ENCODE data around the gene FLT4. TPM values are rescaled to one million over a fixed set of nuclear protein-coding genes. Genes with fewer than 3 reads are reported as not detected.

FLT4 gene
- total RNA-seq, 3 donors from 2014 or later (not counting 1 experiment from before 2014, with no cell fraction given), result 0.68 to 0.92 (median 0.78) TPM

DNA sequence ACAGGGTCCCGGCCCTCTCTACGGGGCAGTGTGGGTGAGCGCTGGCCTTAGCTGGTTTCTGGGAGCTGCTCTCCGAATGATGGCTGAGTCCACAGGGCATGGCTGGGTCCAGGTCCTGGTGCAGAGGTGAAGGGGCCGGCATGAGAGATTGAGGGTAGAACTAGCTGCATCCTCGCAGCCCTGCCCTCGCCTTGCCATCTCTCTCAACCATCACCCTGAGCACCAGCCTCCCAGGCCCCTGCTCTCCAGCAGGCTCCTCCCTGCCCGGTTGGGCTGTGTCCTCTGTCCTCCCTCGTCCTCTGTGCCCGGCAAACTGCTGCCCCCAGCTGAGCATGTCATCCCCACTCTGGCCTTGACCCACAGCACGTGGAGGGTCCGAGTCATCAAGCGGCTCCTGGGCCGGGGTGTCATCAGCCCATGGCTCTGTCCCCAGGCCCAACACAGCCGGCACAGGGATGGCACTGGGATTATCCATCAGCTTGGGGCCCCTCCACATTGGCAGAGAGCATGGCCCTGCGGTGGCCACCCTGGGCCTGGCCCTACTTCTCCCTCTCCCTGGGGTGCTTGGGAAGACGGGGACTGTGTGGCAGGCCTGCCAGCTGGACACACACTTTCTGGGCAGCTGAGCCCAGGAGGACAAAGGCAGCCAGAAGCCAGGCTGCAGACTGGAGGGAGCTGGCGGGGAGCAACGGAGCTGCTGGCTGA lies 8.4 kb downstream of the FLT4 start:
- H3K27me3 Mint-ChIP-seq (ENCODE audit: low read depth in 2 of 2), result peaks cover 0 to 7% of the 10 kb centered on the region in 2 donors
- TF ChIP-seq, protein P1, sequence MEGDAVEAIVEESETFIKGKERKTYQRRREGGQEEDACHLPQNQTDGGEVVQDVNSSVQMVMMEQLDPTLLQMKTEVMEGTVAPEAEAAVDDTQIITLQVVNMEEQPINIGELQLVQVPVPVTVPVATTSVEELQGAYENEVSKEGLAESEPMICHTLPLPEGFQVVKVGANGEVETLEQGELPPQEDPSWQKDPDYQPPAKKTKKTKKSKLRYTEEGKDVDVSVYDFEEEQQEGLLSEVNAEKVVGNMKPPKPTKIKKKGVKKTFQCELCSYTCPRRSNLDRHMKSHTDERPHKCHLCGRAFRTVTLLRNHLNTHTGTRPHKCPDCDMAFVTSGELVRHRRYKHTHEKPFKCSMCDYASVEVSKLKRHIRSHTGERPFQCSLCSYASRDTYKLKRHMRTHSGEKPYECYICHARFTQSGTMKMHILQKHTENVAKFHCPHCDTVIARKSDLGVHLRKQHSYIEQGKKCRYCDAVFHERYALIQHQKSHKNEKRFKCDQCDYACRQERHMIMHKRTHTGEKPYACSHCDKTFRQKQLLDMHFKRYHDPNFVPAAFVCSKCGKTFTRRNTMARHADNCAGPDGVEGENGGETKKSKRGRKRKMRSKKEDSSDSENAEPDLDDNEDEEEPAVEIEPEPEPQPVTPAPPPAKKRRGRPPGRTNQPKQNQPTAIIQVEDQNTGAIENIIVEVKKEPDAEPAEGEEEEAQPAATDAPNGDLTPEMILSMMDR (IDR thresholded peaks at IDR 0.05), result no peak

DNA sequence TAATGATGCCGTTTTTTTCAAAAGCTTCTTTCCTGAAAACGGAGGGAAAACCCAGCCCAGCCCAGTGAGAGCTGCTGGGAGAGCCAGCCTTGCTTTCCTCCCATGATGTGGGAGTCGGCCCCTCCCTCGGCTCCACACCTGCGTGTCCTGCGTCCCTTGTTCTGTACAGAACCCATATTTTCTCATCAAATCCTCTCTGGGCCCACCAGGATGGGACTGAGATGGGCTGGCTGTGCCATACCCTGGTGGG lies 8.9 kb downstream of the FLT4 start:
- TF ChIP-seq, protein P1 (IDR thresholded peaks at IDR 0.05), result no peak
- WGBS (ENCODE audit: insufficient coverage), result 82% methylated on average over 6 of the region's 6 CpGs

More for the DNA sequence above, 8.4 kb downstream of the FLT4 start:
- Histone ChIP-seq H3K9me3 (ENCODE audit: control insufficient read depth, insufficient read depth, low read length) (no peaks in the 10 kb centered on the region), H3K27me3 (ENCODE audit: control insufficient read depth, insufficient read depth, low read length) (no peaks in the 10 kb centered on the region), H3K4me1 (ENCODE audit: control insufficient read depth, insufficient read depth, low read length) (no peaks in the 10 kb centered on the region), H3K36me3 (ENCODE audit: control insufficient read depth, insufficient read depth, low read length) (no peaks in the 10 kb centered on the region), H3K4me3 (ENCODE audit: low read length) (no peak overlapping the region), H3K27ac (ENCODE audit: low read length) (no peak overlapping the region)
- ATAC-seq (no peak), DNase-seq (no peak)
- Mint-ChIP-seq H3K27ac (no peak overlapping the region), H3K9me3 (no peaks in the 10 kb centered on the region), H3K4me1 (peaks cover 0 to 5% of the 10 kb centered on the region in 2 donors), H3K36me3 (no peaks in the 10 kb centered on the region), H3K4me3 (no peak overlapping the region)
- 87% methylated on average over 19 of the region's 19 CpGs for WGBS (ENCODE audit: insufficient coverage)
- intact Hi-C loops (cut with micrococcal nuclease), result no loop called here

GRCh38 chr5:180639741-180640610 lies 9.4 kb downstream of the FLT4 start:
- Histone ChIP-seq H3K9me3 (ENCODE audit: control insufficient read depth, insufficient read depth, low read length) (no peaks in the 10 kb centered on the region), H3K4me1 (ENCODE audit: control insufficient read depth, insufficient read depth, low read length) (no peaks in the 10 kb centered on the region), H3K27me3 (ENCODE audit: control insufficient read depth, insufficient read depth, low read length) (no peaks in the 10 kb centered on the region), H3K4me3 (ENCODE audit: low read length) (no peak overlapping the region), H3K27ac (ENCODE audit: low read length) (no peak overlapping the region), H3K36me3 (ENCODE audit: control insufficient read depth, insufficient read depth, low read length) (no peaks in the 10 kb centered on the region)
- no peak overlapping the region for H3K4me3 Mint-ChIP-seq
- ATAC-seq, result no peak
- no peak overlapping the region for H3K27ac Mint-ChIP-seq
- TF ChIP-seq, protein P1 (IDR thresholded peaks at IDR 0.05), result no peak
- peaks cover 0 to 5% of the 10 kb centered on the region in 2 donors for H3K4me1 Mint-ChIP-seq
- H3K27me3 Mint-ChIP-seq (ENCODE audit: low read depth in 2 of 2), result peaks cover 0 to 5% of the 10 kb centered on the region in 2 donors
- H3K9me3 Mint-ChIP-seq, result no peaks in the 10 kb centered on the region
- no peak for DNase-seq
- no peaks in the 10 kb centered on the region for H3K36me3 Mint-ChIP-seq
- intact Hi-C loops (cut with micrococcal nuclease), result no loop called here
- 67% methylated on average over 27 of the region's 27 CpGs for WGBS (ENCODE audit: insufficient coverage)

More for the DNA sequence above, 8.9 kb downstream of the FLT4 start:
- H3K4me1 Mint-ChIP-seq, result peaks cover 0 to 5% of the 10 kb centered on the region in 2 donors
- peaks cover 0 to 5% of the 10 kb centered on the region in 2 donors for H3K27me3 Mint-ChIP-seq (ENCODE audit: low read depth in 2 of 2)
- Histone ChIP-seq H3K9me3 (ENCODE audit: control insufficient read depth, insufficient read depth, low read length) (no peaks in the 10 kb centered on the region), H3K4me1 (ENCODE audit: control insufficient read depth, insufficient read depth, low read length) (no peaks in the 10 kb centered on the region), H3K27me3 (ENCODE audit: control insufficient read depth, insufficient read depth, low read length) (no peaks in the 10 kb centered on the region), H3K36me3 (ENCODE audit: control insufficient read depth, insufficient read depth, low read length) (no peaks in the 10 kb centered on the region), H3K4me3 (ENCODE audit: low read length) (no peak overlapping the region), H3K27ac (ENCODE audit: low read length) (no peak overlapping the region)
- no peaks in the 10 kb centered on the region for H3K36me3 Mint-ChIP-seq
- DNase-seq (no peak), ATAC-seq (no peak)
- H3K4me3 Mint-ChIP-seq, result no peak overlapping the region
- H3K27ac Mint-ChIP-seq, result no peak overlapping the region
- intact Hi-C loops (cut with micrococcal nuclease), result no loop called here
- H3K9me3 Mint-ChIP-seq, result no peaks in the 10 kb centered on the region
